GM18507 (cell line): ENCODE results near the gene ZNF672.

ENCODE experiments used
- DNase-seq: peaks from one replicate; pipeline ENCODE4 v3.0.0; 2011; ENCODE audit warnings: low read depth; ENCODE audit not compliant: insufficient read length; ENCODE audit errors: extremely low spot score
- FAIRE-seq: peaks from 2 replicates; lab custom pipeline; 2011; peaks lifted over from hg19 to GRCh38; lab: Jason Lieb, UNC

The ZNF672 gene

GRCh38 chr1:248850124-248850523, 12.1 kb downstream of the ZNF672 start:
- FAIRE-seq: no peak
- no peak for DNase-seq

GRCh38 chr1:248850536-248851251, 12.7 kb downstream of the ZNF672 start:
- DNase-seq (no peak), FAIRE-seq (no peak)

- DNase-seq (no peak), FAIRE-seq (no peak)
Measured at GRCh38 chr1:248851390-248851789, 13.4 kb downstream of the ZNF672 start.

GRCh38 chr1:248852481-248853405, 14.7 kb downstream of the ZNF672 start:
- DNase-seq (no peak), FAIRE-seq (no peak)

GRCh38 chr1:248853663-248854375, 15.8 kb downstream of the ZNF672 start:
- DNase-seq: no peak
- FAIRE-seq: no peak

- no peak for FAIRE-seq
- DNase-seq: no peak
Measured at GRCh38 chr1:248855580-248855979, 17.6 kb downstream of the ZNF672 start.

GRCh38 chr1:248856176-248856575, 18.2 kb downstream of the ZNF672 start:
- FAIRE-seq (no peak), DNase-seq (no peak)

GRCh38 chr1:248857201-248857600, 19.2 kb downstream of the ZNF672 start:
- DNase-seq: no peak
- no peak for FAIRE-seq

GRCh38 chr1:248857749-248858095, 19.7 kb downstream of the ZNF672 start:
- FAIRE-seq (no peak), DNase-seq (no peak)

- FAIRE-seq (peak; percentile 5), DNase-seq (no peak)
Measured at GRCh38 chr1:248858096-248858890, 20.3 kb downstream of the ZNF672 start.

GRCh38 chr1:248858891-248859889, 21.2 kb downstream of the ZNF672 start, which contains the start of gene ZNF692:
Gene ZNF692 (minus strand): TSS chr1:248859085. CDS start chr1:248858309, 776 bp downstream.
- DNase-seq (peak; percentile 94), FAIRE-seq (peak; percentile 78)

GRCh38 chr1:248860007-248860406, 22.0 kb downstream of the ZNF672 start:
- DNase-seq (no peak), FAIRE-seq (no peak)

GRCh38 chr1:248861616-248862015, 23.6 kb downstream of the ZNF672 start:
- no peak for FAIRE-seq
- DNase-seq: no peak

- DNase-seq (no peak), FAIRE-seq (no peak)
Measured at GRCh38 chr1:248862695-248862997, 24.6 kb downstream of the ZNF672 start.

- DNase-seq (no peak), FAIRE-seq (peak; percentile 79)
Measured at GRCh38 chr1:248862998-248863881, 25.2 kb downstream of the ZNF672 start.

GRCh38 chr1:248871837-248872401, 33.9 kb downstream of the ZNF672 start:
- FAIRE-seq: no peak
- no peak for DNase-seq

- DNase-seq (no peak), FAIRE-seq (no peak)
Measured at GRCh38 chr1:248872752-248873408, 34.9 kb downstream of the ZNF672 start.
